ENCODE results near the gene RBM15B. TPM values are rescaled to one million over a fixed set of nuclear protein-coding genes. Genes with fewer than 3 reads are reported as not detected.
A peak's percentile ranks its signal among the peaks of the same experiment; 100 is the strongest.
"Not testable (repeated sequence)": the region's sequence is repeated elsewhere in the genome, so short reads cannot be mapped to it uniquely, and the experiment has no call there.

RBM15B gene
- 13.3 and 14.9 TPM in 2 replicates for total RNA-seq (2014; rRNA removed; shearing (Covaris generic))

GRCh38 chr3:51391075-51391565 lies at the start of gene RBM15B:
Gene RBM15B (plus strand): TSS chr3:51391285. CDS start chr3:51391400, 115 bp downstream.
- peak; percentile 96 for DNase-seq (ENCODE audit: low read depth)

- peak; percentile 79 for DNase-seq (ENCODE audit: low read depth)
These were observed 47.0 kb upstream of the RBM15B start for GRCh38 chr3:51343918-51344687.

- no peak for DNase-seq (ENCODE audit: low read depth)
These were observed 40.3 kb upstream of the RBM15B start for GRCh38 chr3:51350751-51351150.

- DNase-seq (ENCODE audit: low read depth): no peak
These were observed 38.0 kb upstream of the RBM15B start for GRCh38 chr3:51353131-51353530.

- DNase-seq (ENCODE audit: low read depth): no peak
These were observed 37.4 kb upstream of the RBM15B start for GRCh38 chr3:51353691-51354090.

GRCh38 chr3:51354172-51354571 lies 36.9 kb upstream of the RBM15B start:
- DNase-seq (ENCODE audit: low read depth): no peak

- no peak for DNase-seq (ENCODE audit: low read depth)
These were observed 36.1 kb upstream of the RBM15B start for GRCh38 chr3:51354731-51355615.

- no peak for DNase-seq (ENCODE audit: low read depth)
These were observed 35.0 kb upstream of the RBM15B start for GRCh38 chr3:51355891-51356578.

- no peak for DNase-seq (ENCODE audit: low read depth)
These were observed 33.2 kb upstream of the RBM15B start for GRCh38 chr3:51357856-51358255.

- DNase-seq (ENCODE audit: low read depth): no peak
These were observed 32.1 kb upstream of the RBM15B start for GRCh38 chr3:51358981-51359380.

GRCh38 chr3:51360806-51361205 lies 30.3 kb upstream of the RBM15B start:
- no peak for DNase-seq (ENCODE audit: low read depth)

GRCh38 chr3:51361746-51362145 lies 29.3 kb upstream of the RBM15B start:
- DNase-seq (ENCODE audit: low read depth): no peak

GRCh38 chr3:51362476-51362875 lies 28.6 kb upstream of the RBM15B start:
- no peak for DNase-seq (ENCODE audit: low read depth)

GRCh38 chr3:51368276-51368675 lies 22.8 kb upstream of the RBM15B start:
- not testable (repeated sequence) for DNase-seq (ENCODE audit: low read depth)

GRCh38 chr3:51371943-51372557 lies 19.0 kb upstream of the RBM15B start:
- peak; percentile 66 for DNase-seq (ENCODE audit: low read depth)

- no peak for DNase-seq (ENCODE audit: low read depth)
These were observed 17.2 kb upstream of the RBM15B start for GRCh38 chr3:51373658-51374421.

- DNase-seq (ENCODE audit: low read depth): no peak
These were observed 16.6 kb upstream of the RBM15B start for GRCh38 chr3:51374456-51374855.

- DNase-seq (ENCODE audit: low read depth): no peak
These were observed 15.9 kb upstream of the RBM15B start for GRCh38 chr3:51375136-51375535.

GRCh38 chr3:51375571-51375970 lies 15.5 kb upstream of the RBM15B start:
- DNase-seq (ENCODE audit: low read depth): no peak

GRCh38 chr3:51378065-51378464 lies 13.0 kb upstream of the RBM15B start:
- no peak for DNase-seq (ENCODE audit: low read depth)

- DNase-seq (ENCODE audit: low read depth): no peak
These were observed 12.4 kb upstream of the RBM15B start for GRCh38 chr3:51378726-51379125.
